Activated B cell treated with CpG ODN at 0.5 μM for 24 hours (primary cell): ENCODE data around the gene FBXO46. TPM values are rescaled to one million over a fixed set of nuclear protein-coding genes. Genes with fewer than 3 reads are reported as not detected.
A peak's percentile ranks its signal among the peaks of the same experiment; 100 is the strongest.

ENCODE experiments used
- ATAC-seq: fragments of 200-7000 bp; cut with Tn5 transposase; one replicate; pipeline ENCODE4 v1.10.0; 2021; ENCODE audit warnings: low read depth, mild to moderate bottlenecking, moderate library complexity
- CTCF ChIA-PET: fragments of 350-600 bp; sonication (Branson Sonifier 250); formaldehyde crosslinking; loops from one replicate; lab custom pipeline; 2021; ENCODE audit warnings: antibody characterized with exemption; lab: Charles Lee
- POLR2A ChIA-PET: fragments of 350-600 bp; sonication (Branson Sonifier 250); formaldehyde crosslinking; loops from one replicate; lab custom pipeline; 2021; ENCODE audit warnings: antibody characterized with exemption; lab: Charles Lee
- DNase-seq: peaks from one replicate; pipeline ENCODE4 v3.0.0; 2022
- H3K27ac Mint-ChIP-seq: one replicate; pipeline ENCODE4 v1.8.0; 2020; ENCODE audit warnings: mixed read lengths
- H3K27me3 Mint-ChIP-seq: one replicate; pipeline ENCODE4 v1.8.0; 2021; ENCODE audit warnings: mixed read lengths
- H3K36me3 Mint-ChIP-seq: one replicate; pipeline ENCODE4 v1.8.0; 2021; ENCODE audit warnings: low read depth, mixed read lengths
- H3K4me1 Mint-ChIP-seq: one replicate; pipeline ENCODE4 v1.8.0; 2021; ENCODE audit warnings: mixed read lengths
- H3K4me3 Mint-ChIP-seq: one replicate; pipeline ENCODE4 v1.8.0; 2020; ENCODE audit warnings: mild to moderate bottlenecking, mixed read lengths
- H3K9me3 Mint-ChIP-seq: one replicate; pipeline ENCODE4 v1.8.0; 2020; ENCODE audit warnings: mixed read lengths
- CTCF ChIP-seq: fragments of 200-600 bp; IDR thresholded peaks from one replicate; pipeline ENCODE4 v1.8.0; 2022; ENCODE audit warnings: antibody characterized with exemption, mild to moderate bottlenecking
- intact Hi-C: fragments of 100-400 bp; cut with micrococcal nuclease; formaldehyde crosslinking; loops from one replicate; pipeline ENCODE4 v1.15.1; 2024
- total RNA-seq: library from RNA; stranded (reverse); gene quantifications from 2 replicates; pipeline ENCODE4 v1.2.3, GENCODE V29; 2022

FBXO46 gene
- total RNA-seq, 1 donor from 2014 or later, result 44.0 TPM

DNA sequence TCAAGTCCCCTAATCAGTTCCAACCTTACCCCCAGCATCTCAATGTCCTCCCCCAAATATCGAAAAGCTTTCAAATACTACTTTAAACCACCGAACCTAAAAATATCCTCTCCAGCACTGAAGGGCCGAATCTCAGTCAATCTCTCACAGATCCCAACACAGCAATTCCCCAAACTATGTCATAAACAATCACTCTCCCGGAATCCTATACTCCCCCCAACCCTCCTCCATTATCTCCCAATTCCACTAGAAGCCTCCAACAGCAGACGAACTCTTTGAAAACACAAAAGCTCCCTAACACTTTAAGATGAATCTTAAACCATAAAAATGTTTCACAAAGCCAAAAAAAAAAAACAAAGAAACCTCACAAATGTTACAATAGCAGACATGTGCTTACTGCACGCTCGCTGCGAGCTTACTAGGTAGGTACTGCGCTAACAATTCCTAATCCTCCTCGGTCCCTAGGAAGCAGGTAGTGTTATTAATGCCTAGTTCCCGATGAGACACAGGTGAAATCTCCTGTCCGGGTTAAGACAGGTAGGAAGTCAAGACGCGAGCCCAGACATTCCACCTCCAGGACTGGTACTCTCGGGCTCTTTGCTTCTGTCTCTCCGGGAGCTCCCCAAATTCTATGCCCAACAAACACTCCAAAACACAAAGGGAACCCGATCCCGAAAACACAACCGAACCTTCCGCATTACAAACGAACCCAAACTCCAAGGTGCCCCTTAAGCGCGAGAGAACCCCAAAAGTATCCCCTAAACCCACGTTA is 14.2 kb downstream of the FBXO46 start:
- POLR2A ChIA-PET, result interaction anchor here (0.6 to 7.1 kb wide), 29 partner anchors 8 to 901 kb away, joined by 3 to 123 read pairs (median 5); partner anchors contain the start of genes CALM3, FBXO46, FOSB and GIPR
- DNase-seq, result no peak
- Mint-ChIP-seq H3K27ac (peak overlapping the region; percentile 92), H3K36me3 (peaks cover 38% of the 10 kb centered on the region), H3K4me1 (peaks cover 35% of the 10 kb centered on the region), H3K9me3 (no peaks in the 10 kb centered on the region), H3K27me3 (no peaks in the 10 kb centered on the region), H3K4me3 (peak overlapping the region; percentile 96)
- TF ChIP-seq CTCF, result no peak
- CTCF ChIA-PET, result interaction anchor here (0.6 to 1.5 kb wide), 4 partner anchors 9 to 75 kb away, joined by 3 to 9 read pairs (median 4); partner anchors contain the start of genes QPCTL and SIX5
- no peak for ATAC-seq
- intact Hi-C loops, result loop anchor here (1.0 kb wide), 6 partner anchors 9 to 132 kb away; partner anchors contain the start of genes FBXO46, OPA3, QPCTL and SIX5

GRCh38 chr19:45715139-45715538 is 15.6 kb downstream of the FBXO46 start:
- H3K4me1 Mint-ChIP-seq, result peaks cover 44% of the 10 kb centered on the region
- peaks cover 41% of the 10 kb centered on the region for H3K36me3 Mint-ChIP-seq
- H3K27me3 Mint-ChIP-seq, result no peaks in the 10 kb centered on the region
- no peak for DNase-seq
- no peak for ATAC-seq
- no peaks in the 10 kb centered on the region for H3K9me3 Mint-ChIP-seq
- CTCF ChIA-PET, result interaction anchor here (1.3 to 1.9 kb wide), 2 partner anchors 22 to 54 kb away, joined by 4 to 7 read pairs; partner anchors contain the start of genes QPCTL and SIX5
- intact Hi-C loops, result no loop called here
- no peak overlapping the region for H3K4me3 Mint-ChIP-seq
- peak overlapping the region; percentile 11 for H3K27ac Mint-ChIP-seq
- TF ChIP-seq CTCF, result no peak
- POLR2A ChIA-PET, result interaction anchor here (0.5 to 7.1 kb wide), 6 partner anchors 9 to 207 kb away, joined by 4 to 123 read pairs (median 26); partner anchors contain the start of genes QPCTL, SIX5 and SNRPD2

- POLR2A ChIA-PET, result interaction anchor here (0.9 to 7.1 kb wide), 2 partner anchors 12 to 21 kb away, joined by 3 to 123 read pairs; partner anchors contain the start of genes QPCTL and SNRPD2
- no peak for DNase-seq
- peaks cover 38% of the 10 kb centered on the region for H3K36me3 Mint-ChIP-seq
- ATAC-seq, result no peak
- H3K4me3 Mint-ChIP-seq, result no peak overlapping the region
- intact Hi-C loops, result no loop called here
- no peaks in the 10 kb centered on the region for H3K27me3 Mint-ChIP-seq
- no peaks in the 10 kb centered on the region for H3K9me3 Mint-ChIP-seq
- CTCF ChIA-PET, result no interaction called here
- no peak for TF ChIP-seq CTCF
- no peak overlapping the region for H3K27ac Mint-ChIP-seq
- peaks cover 44% of the 10 kb centered on the region for H3K4me1 Mint-ChIP-seq
Observed at GRCh38 chr19:45713141-45713540, 17.6 kb downstream of the FBXO46 start.

DNA sequence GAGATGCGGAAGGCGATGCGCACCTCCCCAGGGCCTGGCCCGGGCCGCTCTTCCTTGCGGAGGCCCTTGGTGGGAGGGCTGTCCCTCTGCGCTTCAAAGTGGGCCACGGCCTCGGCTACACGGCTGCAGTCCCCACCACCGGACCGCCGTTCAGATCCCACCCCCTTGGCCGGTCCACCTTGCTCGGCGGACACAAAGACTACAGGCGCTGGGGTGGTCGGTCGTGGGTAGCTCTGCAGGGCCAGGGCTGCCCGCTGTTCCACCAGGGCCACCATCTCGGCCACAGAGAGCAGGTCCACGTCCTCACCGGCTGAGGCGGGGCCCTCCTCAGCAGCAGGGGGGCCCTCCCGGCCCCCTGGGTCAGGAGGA is 18.0 kb downstream of the FBXO46 start:
- Mint-ChIP-seq H3K36me3 (peaks cover 38% of the 10 kb centered on the region), H3K4me3 (no peak overlapping the region), H3K9me3 (no peaks in the 10 kb centered on the region), H3K27me3 (no peaks in the 10 kb centered on the region), H3K4me1 (peaks cover 40% of the 10 kb centered on the region), H3K27ac (no peak overlapping the region)
- intact Hi-C loops, result no loop called here
- ATAC-seq, result no peak
- ChIA-PET CTCF (no interaction called here), POLR2A (interaction anchor here (7.1 kb wide), 1 partner anchor 20 kb away, joined by 123 read pairs; the partner anchor contains the start of genes QPCTL and SNRPD2)
- DNase-seq, result no peak
- no peak for TF ChIP-seq CTCF
